GM18907 (cell line): ENCODE measurements around the gene OSGEP.

Source experiments
- ATAC-seq: cut with Tn5 transposase; IDR thresholded peaks from one replicate; pipeline ENCODE4 v1.9.1; 2021; ENCODE audit warnings: mild to moderate bottlenecking, moderate library complexity; ENCODE audit not compliant: unreplicated experiment

Gene OSGEP

GRCh38 chr14:20400589-20400964 lies 54.0 kb downstream of the OSGEP start:
- ATAC-seq: no peak

- ATAC-seq: no peak
Measured at GRCh38 chr14:20397511-20397910, 57.1 kb downstream of the OSGEP start.
